Effector CD8-positive, alpha-beta T cell (primary cell): Measurements from ENCODE around the gene USP47.

ENCODE experiments used
- DNase-seq: peaks from one replicate; lab custom pipeline; 2025; lab: John Stamatoyannopoulos, UW

USP47 gene

GRCh38 chr11:11966354-11966741 lies 124.6 kb downstream of the USP47 start:
- DNase-seq = no peak

DNA sequence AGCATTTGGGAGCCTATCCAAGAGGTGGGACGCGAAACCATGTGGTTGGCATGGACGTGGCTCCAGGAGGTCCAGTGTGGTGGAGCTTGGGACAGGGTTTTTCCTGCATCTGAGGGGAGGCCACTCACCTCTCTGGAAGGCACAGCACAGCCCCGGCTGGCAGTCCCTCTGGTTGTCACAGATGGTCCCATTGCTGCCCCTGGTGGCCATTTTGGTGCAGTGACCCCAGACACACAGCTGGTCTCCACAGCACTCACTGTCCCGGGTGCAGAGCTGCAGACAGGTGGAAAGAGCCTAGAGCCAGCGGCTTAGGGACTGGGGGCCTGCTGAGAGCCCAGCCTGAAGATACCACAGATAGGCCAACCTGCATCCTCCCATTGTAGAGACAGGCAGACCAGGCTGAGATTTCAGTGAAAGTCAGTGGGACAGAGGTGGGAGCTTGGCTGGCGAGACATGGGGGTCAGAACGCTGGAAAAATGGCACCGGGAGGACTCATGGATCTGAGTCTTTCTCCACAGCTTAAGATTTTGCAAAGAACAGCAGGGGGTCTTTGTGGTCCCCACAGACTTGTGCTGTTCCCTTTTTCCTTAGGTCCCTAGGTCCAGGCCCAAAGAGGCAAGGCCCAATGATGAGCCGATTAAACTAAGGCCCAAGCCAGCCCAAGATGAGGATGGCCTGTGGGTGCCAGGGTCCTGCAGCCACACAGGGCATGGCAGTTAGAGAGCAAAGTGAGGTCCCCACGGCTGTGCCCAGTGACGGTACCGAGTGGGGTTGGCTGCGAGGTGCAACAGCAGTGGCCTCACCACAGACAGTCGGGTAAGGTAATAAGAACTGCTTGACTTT lies 125.3 kb downstream of the USP47 start:
- peak; percentile 34 for DNase-seq

DNA sequence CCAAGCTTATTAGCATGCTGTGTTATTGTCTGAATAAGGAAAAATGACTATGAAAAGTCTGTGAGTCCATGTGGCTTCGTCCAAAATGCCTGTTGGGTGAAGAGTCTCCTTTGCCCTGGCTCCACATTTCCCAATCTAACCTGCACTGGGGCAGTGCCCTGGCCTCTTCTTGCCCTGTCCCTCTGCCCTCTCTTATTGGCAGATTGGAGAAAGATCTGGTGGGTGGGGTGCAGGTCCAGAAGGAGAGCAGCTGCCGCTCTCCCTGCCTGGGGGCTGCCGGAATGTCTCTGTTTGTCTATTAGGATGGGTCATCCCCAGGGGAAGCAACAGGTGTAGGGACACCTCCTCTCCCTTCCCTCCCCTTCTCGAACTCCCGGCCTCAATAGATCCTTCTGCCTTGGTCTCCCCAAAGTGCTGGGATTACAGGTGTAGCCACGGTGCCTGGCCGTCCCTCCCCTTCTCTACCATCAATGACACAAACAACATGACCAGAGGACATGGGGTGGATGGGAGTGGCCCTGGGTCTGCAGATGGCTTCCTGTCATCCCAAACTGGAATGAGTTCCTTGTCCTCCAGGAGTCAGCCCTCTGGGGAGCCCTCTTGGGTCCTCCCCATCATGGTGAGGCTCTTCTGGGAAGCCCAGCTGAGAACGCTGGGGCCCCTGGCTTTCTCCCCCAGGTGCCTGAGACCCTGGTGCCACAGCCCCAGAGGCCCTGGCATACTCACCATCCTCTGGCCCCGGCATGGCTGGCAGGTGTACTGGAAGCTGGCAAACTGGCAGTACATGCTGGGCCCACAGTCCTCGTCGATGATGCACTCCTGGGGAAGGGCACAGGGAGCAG lies 126.1 kb downstream of the USP47 start:
- no peak for DNase-seq

- no peak for DNase-seq
Measured at GRCh38 chr11:11968511-11969280, 126.9 kb downstream of the USP47 start.

GRCh38 chr11:11969380-11970215 lies 127.8 kb downstream of the USP47 start:
- no peak for DNase-seq

- DNase-seq = no peak
Measured at GRCh38 chr11:11970556-11970955, 128.8 kb downstream of the USP47 start.

GRCh38 chr11:11971906-11972547 lies 130.3 kb downstream of the USP47 start:
- DNase-seq = no peak

- no peak for DNase-seq
Measured at GRCh38 chr11:11972730-11973341, 131.1 kb downstream of the USP47 start.

- DNase-seq = no peak
Measured at GRCh38 chr11:11973361-11973800, 131.6 kb downstream of the USP47 start.

DNA sequence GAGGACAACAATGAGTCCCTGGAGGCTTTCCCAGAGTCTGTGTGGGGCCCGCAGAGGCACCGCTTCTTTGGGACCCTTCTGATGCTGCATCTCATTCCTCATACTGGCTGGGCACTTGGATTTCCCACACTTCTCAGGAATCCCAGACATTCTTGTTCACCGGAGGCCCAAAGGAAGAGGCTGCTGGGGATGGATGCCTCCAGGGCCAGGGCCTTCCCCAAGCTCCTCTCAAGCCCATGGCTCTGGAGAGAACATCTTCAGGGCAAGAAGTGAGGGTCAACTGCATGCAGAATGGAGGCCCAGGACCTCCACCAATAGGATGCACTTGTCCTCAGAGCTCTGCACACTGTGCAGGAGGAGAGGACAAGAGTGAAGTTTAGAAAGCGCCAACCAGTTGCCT lies 132.1 kb downstream of the USP47 start:
- no peak for DNase-seq

GRCh38 chr11:11975201-11976092 lies 133.7 kb downstream of the USP47 start:
- no peak for DNase-seq

DNA sequence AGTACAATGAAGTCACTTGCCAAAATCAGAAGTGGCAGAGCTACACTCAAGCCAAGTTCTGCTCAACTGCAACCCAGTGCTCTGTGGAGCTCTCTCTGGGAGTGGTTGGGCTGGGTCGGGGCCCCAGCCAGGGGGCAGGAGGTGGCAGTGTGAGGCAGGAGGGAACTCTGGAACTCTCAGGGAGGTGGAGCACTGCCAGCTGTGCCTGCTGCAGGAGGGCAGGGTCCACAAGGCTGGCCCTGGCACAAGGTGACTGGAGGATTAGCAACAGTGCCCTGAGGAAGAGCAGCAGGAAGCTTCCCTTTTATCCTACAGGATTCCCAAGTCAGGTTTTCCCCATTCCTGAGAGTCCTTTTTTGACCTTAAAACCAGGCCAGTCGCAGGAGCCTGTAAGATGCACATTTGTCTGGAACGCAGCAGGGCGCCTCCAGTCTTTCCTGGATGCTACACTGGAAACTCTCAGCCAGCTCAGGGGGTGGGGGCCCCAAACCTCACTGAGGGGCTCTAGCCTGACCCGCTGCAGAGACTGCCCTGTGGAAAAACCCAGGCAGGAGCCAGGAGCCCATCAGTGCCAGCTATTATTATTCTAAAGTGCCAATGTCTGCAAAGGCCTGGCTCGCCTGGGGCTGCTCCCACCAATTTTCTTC lies 134.8 kb downstream of the USP47 start:
- no peak for DNase-seq

DNA sequence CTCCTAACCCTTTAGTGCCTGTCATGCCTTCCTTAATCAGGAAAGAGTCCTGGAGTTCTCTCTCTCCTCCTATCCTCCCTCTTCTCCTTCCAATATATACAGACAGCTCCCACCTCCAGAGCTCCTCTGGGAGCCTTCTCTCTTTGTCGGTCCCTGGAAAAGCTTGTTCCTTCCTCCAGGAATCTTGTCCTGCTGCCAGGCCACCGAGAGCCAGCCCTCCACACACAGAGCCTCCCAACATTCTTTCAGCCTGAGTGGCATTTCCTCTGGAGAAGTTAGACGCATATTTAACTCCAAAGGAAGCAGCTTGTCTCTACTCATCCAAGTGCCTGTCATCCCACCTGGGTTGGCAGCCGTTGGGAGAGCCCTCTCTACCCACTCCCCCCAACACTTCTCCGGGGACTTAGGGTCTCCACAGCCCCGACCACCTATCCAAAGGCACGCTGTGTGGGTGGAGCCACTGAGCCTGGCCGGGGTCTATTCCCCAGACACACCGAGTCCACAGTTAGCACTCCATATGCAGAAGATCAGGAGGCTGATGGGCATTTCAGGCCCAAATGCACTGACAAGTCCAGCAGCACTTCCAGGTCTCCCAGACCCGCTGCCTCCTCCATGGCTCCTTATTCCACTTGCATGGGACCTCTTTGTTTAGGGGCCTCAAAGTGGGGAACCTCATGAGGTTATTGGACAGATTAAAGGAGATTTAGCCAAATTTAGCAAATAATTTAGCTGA lies 135.6 kb downstream of the USP47 start:
- no peak for DNase-seq

- DNase-seq = no peak
Measured at GRCh38 chr11:11978098-11978637, 136.4 kb downstream of the USP47 start.

DNA sequence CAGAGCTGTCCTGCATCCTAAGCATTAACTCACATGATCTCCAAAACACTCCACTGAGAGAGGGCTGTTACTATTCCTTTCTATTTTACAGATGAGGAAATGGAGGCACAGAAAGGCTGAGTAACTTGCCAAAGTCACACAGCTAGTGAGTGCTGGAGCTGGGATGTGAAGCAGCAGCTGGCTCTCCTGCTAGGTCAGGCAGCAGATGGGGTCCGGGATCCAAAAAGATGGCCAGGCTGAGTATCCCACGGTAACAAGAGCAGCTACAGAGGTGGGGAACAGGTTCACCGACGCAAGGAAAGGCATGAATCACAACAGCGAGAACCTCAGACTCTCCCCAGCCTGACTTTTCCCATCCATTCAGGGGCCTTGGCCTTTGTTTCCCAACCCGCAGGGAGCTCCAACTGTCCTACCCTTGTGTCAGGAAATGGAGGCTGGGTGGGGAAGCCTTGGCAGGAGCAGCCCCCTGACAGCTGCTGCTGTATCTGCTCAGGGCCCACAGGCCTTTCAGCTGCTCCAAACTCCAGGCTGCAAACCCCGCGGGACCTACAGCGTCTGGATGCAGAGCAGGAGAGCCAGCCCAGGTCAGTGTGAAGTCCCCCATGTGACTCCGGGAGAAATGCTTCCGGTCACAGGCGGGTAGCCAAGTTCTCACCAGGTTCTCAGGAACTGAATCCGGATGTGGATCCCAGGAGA lies 137.2 kb downstream of the USP47 start:
- DNase-seq = no peak

DNA sequence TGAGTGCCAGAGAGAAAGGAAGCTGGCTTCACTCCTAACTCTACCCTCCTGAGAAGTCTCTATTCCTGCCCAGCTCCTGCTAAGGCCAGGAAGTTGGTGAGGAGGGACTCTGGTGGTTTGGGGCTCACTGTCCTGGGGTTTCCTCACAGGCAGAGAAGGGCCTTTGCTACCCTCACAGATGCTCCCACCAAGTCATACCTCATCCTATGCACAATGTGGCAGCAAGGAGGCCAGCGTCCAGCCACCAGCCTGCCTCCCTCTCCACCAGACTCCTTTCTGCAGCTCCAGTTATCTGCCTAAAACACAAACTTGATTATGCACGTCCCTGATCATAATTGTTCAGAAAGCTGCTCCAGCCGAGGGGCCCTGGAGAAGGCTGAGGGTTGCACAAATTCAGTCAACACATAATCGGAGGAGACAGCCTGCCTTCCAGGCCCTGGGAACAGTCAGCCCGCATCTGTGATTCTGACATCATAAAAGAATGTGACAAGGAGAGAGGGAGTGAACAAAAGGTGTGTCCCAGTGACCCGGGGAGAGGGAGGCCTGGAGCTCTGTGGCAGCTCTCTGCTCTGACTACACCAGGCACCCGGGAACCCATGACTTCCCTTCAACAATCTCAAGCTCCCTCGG lies 137.8 kb downstream of the USP47 start:
- no peak for DNase-seq

DNA sequence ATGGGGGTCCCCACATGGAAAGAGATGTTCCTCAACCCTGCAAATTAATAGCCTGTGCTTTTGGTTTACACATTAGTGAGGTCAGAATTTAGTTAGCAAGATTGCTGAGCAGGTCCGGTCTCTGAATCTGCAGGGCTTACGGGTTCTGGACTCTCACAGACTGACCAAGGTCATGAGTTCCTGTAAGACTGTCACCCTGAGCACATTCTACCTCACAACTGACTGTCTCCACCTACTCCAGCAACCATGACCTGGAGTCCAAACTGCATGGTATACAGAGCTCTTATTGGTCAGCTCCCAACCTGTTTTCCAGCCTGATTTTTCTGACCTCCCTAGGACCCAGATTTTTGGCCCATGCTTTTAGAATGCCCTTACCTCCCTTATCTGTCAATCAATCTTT lies 138.4 kb downstream of the USP47 start:
- no peak for DNase-seq
